COR-L47 (cell line): ENCODE data around the gene FAN1.

Experiments
- DNase-seq: peaks from one replicate; lab custom pipeline; 2025; lab: John Stamatoyannopoulos, UW

The FAN1 gene

DNA sequence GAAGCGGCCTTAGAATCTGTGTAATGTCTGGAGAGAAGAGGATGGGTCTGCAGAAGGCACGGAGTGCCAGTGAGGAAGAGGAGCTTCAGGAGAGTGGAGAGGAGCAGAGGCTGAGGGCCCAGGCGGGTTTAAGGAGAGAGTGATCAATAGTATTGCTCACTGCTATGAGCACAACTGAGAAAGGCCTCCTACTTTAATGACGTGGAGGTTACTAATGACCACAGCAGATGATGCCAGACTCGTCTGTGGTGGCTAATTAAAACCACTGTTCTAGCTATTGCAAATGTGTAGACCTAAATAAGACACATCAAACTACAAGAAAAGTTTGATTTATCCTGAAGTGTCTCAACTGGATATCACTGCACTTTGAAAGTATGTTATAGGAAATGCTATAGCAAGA is 54.5 kb downstream of the FAN1 start:
- DNase-seq, result no peak

GRCh38 chr15:30962079-30962478 is 58.4 kb downstream of the FAN1 start:
- DNase-seq, result no peak

GRCh38 chr15:30962659-30963058 is 58.9 kb downstream of the FAN1 start:
- no peak for DNase-seq

- no peak for DNase-seq
These were observed 60.0 kb downstream of the FAN1 start for GRCh38 chr15:30963681-30964080.

- DNase-seq, result no peak
These were observed 66.0 kb downstream of the FAN1 start for GRCh38 chr15:30969724-30970123.

GRCh38 chr15:30973379-30973778 is 69.7 kb downstream of the FAN1 start:
- DNase-seq, result no peak

DNA sequence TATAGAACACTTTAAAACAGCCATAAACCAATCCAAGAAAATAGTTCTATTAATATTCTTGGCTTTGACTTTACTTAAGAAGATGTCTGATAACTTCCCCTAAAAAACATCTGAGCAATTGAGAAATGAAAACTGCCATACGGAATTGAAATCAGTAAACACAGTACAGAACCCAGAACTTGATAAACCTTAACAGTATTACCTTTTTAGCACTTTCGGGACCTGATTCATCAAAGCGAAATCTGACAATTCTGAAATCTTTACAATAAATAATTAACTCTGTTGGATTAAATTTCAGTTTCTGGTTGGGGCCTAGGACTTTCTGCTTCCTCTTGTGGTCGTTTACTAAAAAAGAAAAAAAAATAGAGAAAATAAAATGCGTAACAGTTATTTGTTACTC is 70.4 kb downstream of the FAN1 start:
- DNase-seq, result no peak

DNA sequence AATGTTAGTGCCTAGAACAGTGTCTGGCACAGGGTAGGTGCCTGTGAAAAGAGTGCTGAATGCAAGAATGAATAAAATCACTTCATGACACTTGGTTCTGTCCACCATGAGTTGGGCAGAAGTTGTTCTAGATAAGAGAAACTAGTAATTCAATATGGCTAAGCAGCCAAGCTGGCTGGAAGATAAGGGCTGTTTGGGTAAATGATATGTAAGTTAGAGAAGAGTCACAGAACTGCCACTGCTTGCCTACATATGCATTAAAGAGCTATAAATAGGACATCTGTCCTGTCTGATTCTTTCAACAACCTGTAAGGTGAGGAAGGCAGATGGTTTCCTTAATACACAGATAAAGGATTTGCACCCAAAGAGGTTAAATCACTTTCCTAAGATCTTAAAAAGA is 74.6 kb downstream of the FAN1 start:
- no peak for DNase-seq

DNA sequence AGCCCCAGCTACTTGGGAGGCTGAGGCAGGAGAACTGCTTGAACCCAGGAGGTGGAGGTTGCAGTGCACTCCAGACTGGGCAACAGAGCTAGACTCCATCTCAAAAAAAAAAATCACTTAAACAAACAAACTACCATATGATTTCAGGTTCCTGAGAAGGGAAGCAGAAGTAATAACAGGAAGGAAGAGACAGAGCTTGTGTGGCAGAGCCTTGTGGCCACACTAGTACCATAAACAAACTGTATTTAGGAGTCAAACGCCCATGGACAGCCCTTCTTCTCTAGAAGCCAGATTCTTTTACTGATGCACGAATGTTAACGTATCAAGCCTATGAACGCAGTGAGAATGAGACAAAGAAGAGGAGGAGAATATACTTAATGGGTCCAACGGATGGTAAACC is 75.7 kb downstream of the FAN1 start:
- DNase-seq, result no peak

- no peak for DNase-seq
These were observed 80.4 kb downstream of the FAN1 start for GRCh38 chr15:30984118-30984517.

GRCh38 chr15:30984542-30984941 is 80.8 kb downstream of the FAN1 start:
- DNase-seq, result peak; percentile 12

DNA sequence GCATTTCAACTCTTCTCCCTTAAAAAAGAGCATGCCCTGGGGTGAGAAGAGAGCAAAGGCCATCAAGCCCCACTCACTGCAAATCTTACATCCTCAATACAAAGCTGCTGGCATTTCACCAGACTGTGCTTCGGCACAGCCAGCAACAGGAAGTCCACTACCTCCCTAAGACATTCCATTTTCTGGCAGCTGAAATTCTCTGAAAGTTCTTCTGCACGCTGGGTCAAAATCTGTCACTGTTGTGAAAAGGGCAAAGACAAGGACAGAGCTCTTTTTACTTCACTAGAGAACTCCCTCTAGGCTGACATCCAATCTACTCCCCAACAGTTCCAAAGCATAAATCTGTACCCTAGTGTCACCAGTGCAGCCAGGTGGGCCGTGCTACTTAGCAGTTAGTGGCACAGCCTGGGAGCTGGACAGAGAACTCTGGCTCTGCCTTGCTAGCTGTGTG is 81.4 kb downstream of the FAN1 start:
- no peak for DNase-seq

DNA sequence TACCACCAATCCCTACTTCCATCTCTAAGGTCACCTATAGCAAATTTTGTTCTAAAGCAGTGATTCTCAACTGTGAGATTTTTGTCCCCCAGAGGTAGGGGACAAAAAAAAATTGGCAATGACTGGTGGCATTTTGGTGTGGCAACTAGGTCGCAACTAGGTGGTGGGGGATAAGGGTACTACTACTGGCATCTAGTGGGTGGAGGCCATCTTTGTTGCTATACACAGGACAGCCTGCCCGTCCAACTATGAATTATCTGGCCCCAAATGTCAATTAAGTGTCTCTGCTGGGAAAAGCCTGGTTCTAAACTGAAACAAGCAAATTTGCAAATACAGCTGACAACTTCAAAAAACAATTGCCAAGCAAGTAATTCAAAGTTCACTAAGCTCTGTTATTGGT is 86.3 kb downstream of the FAN1 start:
- DNase-seq, result no peak

DNA sequence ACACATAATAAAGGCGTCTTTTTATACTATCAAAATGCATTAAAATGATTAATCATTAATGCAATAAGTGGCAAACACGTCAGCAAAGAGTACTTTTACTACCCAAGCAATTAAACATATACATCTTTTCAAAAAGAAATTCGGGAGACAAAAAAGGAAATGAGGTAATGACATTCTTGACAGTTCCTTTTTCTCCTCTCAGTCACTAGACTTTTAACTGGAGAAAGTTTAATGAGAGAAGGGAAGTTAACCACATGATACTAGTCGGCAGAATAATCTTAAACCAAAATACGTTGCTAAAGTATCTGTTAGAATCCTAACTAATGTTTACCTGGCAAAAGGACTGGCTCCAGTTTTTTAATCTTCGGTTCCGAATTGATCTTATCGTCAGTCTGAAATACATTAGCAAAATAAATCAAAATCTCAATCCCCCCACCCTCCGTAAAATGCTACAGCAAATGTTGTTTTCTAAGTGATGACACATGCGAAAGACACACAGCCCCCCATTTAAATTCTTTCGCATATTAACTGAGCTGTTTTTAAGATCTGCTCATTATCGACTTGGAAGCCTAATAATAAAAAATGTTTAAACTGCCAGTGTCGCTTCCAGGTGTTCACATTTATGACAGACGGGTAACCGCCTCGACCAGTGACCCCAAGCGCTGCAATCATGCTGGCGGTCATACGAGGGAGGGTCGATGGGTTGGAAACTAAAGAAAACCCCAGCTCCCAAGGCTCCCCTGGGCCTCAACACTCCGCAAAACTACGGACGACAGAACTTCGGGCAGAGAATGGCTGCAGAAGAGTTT is 86.9 kb downstream of the FAN1 start:
- no peak for DNase-seq

- DNase-seq, result peak; percentile 72
These were observed 87.8 kb downstream of the FAN1 start, which contains the start of gene MTMR10 for GRCh38 chr15:30991255-30992235. Gene MTMR10 (minus strand): TSS chr15:30991628. CDS start chr15:30991506, 122 bp downstream.

GRCh38 chr15:30992249-30992864 is 88.6 kb downstream of the FAN1 start:
- DNase-seq, result no peak
